GM11168 (cell line): ENCODE measurements around the gene VSIG8.
"Not testable (repeated sequence)": the region's sequence is repeated elsewhere in the genome, so short reads cannot be mapped to it uniquely, and the experiment has no call there.

Experiments
- in situ Hi-C: fragments of 300-500 bp; cut with MboI; formaldehyde crosslinking; loops from one replicate; pipeline ENCODE4 v1.12.0; 2022; ENCODE audit warnings: low sequenced_read_pairs; ENCODE audit not compliant: unreplicated experiment

VSIG8 gene, protein sequence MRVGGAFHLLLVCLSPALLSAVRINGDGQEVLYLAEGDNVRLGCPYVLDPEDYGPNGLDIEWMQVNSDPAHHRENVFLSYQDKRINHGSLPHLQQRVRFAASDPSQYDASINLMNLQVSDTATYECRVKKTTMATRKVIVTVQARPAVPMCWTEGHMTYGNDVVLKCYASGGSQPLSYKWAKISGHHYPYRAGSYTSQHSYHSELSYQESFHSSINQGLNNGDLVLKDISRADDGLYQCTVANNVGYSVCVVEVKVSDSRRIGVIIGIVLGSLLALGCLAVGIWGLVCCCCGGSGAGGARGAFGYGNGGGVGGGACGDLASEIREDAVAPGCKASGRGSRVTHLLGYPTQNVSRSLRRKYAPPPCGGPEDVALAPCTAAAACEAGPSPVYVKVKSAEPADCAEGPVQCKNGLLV

DNA sequence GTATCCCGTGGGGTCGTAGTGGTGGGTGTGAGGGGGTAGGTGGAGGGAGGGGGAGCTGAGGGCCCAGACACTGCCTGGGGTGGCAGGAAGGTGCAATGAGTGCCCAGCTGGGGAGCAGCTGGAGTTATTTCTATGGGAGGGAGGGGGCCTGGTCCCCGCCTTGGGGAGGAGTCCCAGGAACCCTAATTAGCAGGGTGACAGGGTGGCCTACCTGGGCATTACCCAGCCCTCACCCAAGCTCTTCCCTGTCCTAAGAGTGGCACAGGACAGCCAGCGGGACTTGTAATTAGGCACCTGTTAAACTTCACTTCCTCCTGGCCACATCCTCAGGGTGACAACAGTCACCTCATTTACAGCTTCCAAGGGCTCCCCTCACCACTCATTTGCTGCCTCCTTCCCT is at the start of gene VSIG8:
TSS of gene VSIG8 (minus strand) at position 101 of the 400 bp plus-strand sequence. CDS start 136 bp downstream, outside the sequence.
- in situ Hi-C loops, result no loop called here

DNA sequence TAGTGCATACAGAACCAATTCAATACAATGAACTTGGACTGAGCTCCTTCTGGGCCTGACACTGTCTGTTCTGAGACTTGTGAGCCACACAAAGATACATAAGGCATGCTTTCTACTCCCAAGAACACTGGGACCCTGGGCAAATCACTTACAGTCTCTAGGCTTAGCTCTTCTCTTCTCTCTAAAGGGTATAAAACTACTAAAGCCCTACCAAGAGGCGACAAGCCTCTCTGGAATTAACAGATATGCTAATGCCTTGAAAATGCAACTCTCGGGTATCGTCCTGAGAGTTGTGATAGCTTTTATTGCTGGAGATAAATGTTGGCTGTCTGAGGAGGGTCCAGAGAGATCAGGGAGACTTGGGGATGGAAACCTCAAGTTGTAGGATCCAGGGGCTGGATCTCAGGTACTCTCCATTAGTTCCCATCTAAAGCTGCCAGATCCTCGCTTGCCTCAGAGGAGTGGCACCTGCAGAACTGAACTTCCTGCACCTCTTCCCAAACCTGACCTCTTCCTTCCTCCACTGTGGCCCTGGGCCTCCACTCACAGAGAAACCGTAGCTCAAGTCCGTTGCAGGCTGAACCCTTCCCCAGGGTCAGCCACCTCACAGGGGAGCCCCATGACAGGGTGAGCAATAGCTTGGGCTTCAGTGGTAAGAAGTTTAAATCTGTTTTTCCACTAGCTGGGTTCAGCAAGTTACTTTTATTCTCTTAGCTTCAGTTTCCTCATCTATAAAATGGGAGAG is 49.0 kb upstream of the VSIG8 start:
- in situ Hi-C loops, result no loop called here

DNA sequence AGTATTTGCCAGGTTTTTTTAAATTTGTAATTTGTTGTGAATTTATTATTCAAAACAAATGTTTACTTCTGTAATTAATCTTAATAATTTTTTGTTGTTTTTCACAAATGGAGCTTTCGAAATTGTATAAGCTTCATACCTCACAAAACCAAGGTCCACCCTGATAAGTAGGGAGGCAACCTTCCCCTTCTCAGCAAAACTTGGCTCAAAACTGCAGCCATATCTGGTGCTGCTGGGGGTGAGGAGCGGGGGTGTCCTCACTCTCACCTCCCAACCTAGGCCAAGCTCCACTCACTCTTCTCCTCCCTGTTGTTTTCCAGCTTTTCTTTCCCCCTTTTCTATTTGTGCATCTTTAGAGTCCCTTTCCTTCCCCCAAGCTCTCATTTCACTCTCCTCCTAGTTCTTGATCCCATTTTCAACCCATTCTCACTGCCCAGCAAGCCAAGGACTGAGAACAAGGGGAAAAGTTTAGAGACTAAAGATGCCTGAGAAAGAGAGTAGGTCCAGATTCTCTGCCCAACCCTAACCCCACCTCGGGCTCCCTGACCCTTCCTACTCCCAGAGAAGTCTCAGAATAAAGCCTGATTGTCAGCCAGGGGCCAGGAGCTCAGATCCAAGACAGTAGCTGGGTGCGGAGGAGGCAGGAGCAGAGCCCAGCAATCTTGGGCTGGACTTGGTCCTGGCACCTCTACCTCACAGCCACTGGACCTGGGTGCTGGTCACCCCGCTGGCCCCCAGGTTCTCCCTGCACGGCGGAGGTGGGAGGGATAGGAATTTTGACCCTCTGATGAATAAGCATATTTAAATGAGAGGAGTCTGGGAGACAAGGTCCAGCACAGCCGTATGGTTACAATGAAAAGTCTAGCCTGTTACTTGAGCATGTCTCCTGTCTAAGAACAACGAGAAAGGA is 45.8 kb upstream of the VSIG8 start:
- in situ Hi-C loops, result no loop called here

DNA sequence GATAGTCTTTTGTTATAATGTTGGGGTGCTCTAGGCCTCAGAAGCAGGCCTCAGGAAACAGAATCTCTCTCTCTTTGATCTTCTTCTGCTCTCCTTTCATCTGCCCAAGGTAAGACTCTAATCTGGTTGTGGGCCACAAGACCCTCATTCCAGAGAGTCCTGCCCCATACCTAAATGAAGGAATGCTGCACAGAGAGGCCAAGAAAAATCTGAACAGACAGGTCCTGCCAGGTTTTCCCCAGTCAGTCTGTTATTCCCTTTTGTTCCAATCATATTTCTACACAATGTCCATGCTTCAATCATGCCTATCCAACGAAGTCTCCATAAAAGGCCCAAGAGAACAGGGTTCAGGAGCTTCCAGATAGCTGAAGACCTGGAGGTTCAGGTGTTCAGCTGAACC is 44.5 kb upstream of the VSIG8 start:
- in situ Hi-C loops, result no loop called here

DNA sequence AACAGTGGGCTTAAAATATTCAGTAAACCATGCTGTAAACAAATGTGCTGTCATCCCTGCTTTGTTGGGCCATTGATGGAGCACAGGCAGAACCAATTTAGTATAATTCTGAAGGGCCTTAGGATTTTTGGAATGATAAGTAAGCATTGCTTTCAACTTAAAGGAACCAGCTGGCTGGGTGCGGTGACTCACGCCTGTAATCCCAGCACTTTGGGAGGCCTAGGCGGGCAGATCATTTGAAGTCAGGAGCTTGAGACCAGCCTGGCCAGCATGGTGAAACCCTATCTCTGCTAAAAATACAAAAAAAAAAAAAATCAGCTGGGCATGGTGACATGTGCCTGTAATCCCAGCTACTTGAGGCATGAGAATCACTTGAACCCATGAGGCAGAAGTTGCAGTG is 41.6 kb upstream of the VSIG8 start:
- in situ Hi-C loops, result not testable (repeated sequence)

DNA sequence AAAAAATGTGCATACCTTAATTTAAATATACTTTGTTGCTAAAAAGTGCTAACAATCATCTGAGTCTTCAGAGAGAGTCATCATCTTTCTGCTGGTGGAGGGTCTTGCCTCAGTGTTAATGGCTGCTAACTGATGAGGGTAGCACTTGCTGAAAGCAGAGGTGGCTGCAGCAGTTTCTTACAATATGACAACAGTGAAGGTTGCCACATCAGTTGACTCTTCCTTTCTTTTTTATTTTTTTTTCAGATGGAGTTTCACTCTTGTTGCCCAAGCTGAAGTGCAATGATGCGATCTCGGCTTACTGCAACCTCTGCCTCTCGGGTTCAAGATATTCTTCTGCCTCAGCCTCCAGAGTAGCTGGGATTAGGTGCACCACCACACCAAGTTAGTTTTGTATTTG is 40.1 kb upstream of the VSIG8 start:
- in situ Hi-C loops, result no loop called here

DNA sequence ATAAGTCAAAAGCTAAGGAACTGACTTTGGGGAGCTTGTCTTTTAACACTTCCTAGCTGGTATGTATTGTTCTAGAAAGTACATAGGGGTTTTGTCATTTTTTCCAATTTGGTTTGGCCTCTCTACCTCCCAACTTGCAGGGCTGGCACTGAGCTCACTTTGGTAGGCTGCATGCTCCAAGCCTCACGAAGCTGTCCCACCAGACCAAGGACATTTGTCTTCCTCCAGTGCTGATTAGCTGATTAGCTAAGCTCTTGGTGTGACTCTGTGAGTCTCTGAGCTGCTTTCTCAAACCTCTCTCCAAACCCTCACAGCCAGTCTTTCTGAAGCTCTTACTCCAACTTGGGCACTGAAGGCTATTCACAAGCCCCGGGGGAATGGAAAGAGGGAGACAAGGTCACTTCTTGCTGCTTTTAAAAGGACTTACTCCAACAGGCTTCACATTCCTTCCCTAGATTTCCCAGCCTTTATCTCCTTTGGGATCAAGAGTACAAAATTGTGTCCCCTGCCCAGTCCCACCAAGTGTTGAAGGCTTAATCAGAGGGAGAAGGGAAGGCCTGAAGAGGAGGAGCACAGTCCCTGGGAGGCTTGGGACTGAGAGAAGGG is 38.4 kb upstream of the VSIG8 start:
- in situ Hi-C loops, result no loop called here

DNA sequence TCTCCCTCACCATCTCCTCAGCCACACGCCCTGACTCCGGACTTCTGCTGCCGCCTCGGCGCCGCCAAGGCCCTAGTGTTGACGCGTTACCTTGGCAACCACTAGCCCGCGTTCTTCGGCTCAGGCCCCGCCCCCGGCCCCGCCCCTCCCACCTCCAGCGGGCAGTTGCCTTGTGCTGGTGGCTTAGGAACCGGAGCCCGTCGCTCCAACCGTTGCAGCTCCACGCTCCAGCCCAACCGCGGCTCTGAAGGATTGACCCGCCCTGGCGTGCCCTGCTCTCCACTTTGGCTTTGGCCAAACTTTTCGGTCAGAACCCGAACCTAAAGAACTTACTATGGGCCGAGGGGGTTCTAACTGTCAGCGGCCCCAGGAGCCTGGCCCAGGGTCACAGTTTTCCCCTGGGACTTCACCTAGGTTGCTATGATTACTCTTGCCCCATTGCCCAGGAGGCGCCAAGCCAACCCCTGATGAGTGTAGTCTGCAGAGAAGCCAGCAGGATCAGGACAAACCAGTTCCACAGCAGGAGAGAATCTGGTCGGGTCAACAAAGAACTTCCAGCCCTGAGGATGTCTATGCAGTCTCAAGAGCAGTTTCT is 37.7 kb upstream of the VSIG8 start, which contains the start of gene CFAP45:
TSS of gene CFAP45 (minus strand) at position 80 of the 595 bp plus-strand sequence. CDS start at position 13, 67 bp downstream.
- in situ Hi-C loops, result no loop called here

DNA sequence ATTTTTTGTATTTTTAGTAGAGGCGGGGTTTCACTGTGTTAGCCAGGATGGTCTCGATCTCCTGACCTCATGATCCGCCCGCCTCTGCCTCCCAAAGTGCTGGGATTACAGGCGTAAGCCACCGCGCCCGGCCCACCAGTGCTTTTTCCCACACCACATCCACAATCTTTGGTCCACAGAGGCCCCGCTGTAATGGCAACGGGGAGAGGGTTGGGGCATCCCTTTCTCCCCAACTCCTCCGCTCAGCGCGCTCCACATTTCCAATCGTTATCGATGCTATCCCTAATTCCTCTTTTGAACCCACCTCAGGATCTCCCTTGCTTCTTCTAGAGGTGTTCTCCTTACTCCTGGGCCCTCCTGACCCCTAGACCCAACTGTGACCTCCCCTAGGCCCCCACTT is 37.2 kb upstream of the VSIG8 start:
- in situ Hi-C loops, result not testable (repeated sequence)

DNA sequence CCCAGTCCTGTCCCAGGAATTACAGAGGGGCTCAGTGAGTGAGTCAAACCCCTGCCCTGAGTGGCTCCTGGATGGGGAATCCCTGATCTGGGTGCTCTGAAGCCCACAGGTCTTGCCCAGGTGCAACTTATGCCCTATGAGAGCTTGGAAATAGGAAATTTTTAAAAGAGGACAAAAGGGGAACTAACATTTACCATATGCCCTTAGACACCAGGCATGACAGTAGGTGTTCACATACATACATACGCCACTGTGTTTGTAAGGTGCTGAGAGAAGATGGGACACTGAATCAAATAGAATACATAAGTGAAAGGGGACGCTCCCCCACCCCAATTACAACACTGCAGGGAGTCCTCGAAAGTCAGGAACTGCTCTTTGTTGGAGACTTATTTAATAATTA is 36.1 kb upstream of the VSIG8 start:
- in situ Hi-C loops, result no loop called here

DNA sequence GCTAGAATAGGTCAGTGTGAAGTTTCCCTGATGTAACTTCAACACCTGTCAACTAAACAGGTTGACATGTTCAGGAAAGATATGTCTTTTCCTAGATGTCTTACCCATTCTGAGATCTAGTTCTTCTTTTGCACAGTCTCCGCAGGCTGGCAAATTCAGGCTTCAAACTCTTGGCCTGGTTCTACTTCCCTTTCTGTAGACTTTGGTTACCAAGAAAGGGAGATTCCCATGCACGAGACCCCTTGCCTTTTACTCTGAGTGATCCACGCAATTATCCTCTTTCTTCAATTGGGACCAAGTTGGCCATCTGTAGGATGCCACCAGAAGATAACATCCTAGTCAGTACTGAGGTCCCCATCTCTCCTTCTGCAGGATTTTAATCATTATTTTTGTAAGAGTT is 35.5 kb upstream of the VSIG8 start:
- in situ Hi-C loops, result no loop called here

DNA sequence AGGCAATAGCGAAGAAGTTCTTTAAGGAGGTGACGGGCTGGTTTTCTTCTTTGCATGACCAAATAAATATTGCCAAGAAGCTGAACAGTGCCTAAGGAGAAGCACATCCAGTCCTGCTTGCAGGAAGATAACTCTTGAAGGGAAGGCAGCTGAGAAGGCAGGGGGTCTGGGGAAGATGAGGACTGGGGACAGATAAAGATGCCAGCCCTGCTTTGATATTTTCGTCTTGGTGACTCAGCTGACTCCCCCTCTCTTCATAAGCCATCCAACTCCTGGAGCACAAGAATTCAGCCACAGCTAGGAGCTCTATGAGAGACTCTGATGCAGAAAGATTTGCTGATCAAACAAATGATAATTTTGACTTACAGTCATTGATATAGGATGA is 34.1 kb upstream of the VSIG8 start:
- in situ Hi-C loops, result no loop called here

DNA sequence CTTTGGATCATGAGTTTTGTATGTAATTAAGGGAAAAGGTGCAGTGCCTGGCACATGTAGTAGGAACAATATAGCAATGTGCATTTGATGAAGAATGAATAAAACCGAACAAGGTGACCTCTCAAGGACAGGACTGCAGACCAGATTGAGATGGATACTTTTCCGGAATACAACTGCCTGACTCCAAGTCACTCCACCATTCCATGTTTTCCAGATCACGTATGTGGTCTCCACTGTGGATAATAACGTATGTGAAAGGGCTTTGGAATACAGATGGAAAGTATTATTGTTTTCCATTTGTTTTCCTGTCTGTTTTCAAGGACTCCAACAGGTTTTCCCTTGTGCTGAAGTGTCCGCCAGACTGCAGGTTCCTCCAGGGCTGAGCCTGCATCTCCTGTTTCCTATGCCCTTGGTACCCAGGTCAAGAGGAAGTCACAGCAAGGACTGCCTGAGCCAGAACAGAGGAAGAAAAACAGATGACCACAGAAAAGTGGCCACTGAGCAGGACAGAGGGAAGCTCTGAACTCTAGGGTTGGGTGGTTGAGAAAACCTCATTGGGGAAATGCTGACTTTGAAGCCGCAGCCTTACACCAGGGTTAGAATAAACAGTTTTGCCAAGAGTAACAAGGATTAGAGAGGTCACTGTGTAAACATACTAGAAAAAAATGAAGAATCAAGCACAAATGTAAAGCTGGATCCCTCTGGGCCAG is 33.5 kb upstream of the VSIG8 start:
- in situ Hi-C loops, result no loop called here

DNA sequence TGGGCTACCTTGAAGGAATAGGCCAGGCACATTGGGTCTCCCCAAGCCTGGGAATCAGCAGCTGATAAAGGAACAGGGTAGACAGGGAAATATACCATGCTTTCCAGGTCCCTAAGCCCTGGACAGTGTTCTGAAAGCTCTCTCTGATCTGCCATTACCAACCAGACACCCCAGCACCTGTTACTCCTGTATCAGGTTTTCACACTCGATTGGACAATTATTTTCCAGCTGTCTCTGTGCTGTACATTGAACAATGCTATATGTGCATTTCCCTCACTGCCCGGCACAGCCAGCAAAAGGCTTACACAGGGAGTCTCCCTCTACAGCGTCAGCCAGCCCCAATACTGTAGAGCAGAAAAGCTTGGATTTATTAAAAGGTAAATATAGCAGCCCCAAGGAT is 32.8 kb upstream of the VSIG8 start:
- in situ Hi-C loops, result no loop called here

DNA sequence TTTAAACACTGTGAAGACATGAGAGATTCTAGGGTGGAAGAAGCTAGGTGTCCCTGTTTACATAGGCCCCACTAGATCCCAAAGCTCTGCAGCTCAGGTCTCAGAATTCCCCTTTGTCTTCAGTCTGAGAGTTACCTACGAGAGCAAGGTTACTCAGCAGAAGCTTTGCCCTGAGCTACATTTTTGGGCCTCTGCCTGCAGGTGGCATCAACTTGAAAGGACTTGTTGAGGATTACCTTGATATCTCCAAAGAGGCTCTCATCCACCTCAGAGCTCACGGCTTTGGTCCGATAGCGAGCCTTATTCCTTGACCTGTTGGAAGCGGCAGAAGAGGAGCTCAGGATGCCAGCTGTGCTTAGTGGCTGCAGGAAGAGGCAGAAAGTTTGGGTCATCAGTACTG is 30.5 kb upstream of the VSIG8 start:
- in situ Hi-C loops, result loop anchor here (5.0 kb wide), 1 partner anchor 96 kb away; no protein-coding TSS in a partner anchor

DNA sequence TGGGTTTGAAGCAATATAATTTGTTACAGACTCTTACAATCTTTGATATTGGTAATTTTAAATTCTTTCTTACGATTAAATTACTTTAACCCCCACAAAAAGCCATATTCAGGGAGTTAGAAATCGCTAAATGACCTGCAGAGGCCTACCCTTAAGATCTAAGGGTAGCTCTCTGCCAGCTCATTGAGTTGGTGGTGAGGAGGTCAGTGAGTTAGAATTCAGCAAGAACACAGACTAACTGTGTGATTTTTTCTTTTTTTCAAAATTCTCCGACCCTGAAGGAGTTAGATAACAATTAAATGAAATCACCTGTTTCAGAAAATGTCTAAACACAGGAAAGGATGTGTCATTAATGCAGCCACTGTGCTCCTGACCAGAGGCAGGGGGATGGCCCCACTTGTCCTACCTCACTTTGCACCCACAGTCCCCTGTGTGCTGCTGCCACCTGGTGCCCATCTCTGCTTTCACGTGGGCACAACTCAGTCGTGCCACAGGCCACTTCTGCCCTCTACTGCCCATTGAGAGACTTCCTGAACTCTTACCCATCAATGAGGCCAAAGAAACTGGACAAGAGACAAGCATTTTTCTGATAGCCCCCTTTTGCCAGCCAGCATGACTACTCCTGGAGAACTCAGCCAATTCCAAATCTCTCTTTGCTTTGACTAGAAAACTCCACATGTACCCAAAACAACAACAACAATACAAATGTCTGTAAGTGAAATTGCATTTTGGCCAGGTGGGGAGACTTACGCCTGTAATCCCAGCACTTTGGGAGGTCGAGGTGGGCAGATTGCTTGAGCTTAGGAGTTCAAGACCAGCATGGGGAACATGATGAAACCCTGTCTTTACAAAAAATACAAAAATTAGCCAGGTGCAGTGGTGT is 29.1 kb upstream of the VSIG8 start:
- in situ Hi-C loops, result loop anchor here (5.0 kb wide), 1 partner anchor 94 kb away; no protein-coding TSS in a partner anchor

DNA sequence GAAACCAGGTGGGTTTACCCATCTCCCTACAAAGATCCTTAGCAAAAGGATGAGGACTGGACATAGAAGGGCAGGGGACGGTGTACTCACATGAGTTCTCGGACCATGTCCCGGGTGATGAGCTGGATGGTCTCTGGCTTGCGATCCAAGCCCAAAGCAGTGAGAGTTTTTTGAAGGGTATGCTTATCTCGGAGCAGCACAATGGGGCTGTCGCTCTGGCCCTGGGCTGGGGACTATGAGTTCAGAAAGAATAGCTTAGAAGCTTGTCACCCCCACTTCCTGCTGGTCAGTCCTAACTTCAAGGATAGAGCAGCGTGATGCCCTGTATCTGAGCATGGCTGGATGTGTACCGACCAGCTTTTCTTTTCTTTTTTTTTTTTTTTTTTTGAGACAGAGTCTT is 27.9 kb upstream of the VSIG8 start:
- in situ Hi-C loops, result loop anchor here (5.0 kb wide), 1 partner anchor 93 kb away; no protein-coding TSS in a partner anchor

DNA sequence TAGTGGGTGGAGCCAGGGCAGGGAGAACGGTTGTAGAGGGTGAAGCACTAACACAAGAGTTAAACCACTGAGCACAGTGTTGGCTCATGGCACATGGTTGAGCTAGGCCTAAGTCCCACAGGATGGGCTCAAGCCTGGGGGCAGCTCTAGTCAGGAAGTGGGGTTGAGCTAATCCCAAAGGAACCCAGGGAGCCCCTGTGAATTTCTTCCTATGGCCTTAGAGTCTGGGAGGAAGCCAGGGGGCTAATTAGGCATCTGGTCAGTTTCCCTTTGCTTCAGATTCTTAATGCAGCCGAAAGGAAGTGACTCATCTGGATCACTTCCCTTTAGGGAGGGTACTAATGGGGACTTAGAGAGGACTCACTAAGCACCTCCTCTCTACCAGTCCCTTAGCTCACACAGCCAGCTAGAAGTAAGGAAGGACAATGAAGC is 27.4 kb upstream of the VSIG8 start:
- in situ Hi-C loops, result loop anchor here (5.0 kb wide), 1 partner anchor 93 kb away; no protein-coding TSS in a partner anchor
